HG03045 (cell line): ENCODE measurements around the gene HNRNPH2.

Experiments
- ATAC-seq: cut with Tn5 transposase; IDR thresholded peaks from one replicate; pipeline ENCODE4 v1.9.1; 2021; ENCODE audit warnings: mild to moderate bottlenecking, moderate library complexity; ENCODE audit not compliant: unreplicated experiment

HNRNPH2 gene, protein sequence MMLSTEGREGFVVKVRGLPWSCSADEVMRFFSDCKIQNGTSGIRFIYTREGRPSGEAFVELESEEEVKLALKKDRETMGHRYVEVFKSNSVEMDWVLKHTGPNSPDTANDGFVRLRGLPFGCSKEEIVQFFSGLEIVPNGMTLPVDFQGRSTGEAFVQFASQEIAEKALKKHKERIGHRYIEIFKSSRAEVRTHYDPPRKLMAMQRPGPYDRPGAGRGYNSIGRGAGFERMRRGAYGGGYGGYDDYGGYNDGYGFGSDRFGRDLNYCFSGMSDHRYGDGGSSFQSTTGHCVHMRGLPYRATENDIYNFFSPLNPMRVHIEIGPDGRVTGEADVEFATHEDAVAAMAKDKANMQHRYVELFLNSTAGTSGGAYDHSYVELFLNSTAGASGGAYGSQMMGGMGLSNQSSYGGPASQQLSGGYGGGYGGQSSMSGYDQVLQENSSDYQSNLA

DNA sequence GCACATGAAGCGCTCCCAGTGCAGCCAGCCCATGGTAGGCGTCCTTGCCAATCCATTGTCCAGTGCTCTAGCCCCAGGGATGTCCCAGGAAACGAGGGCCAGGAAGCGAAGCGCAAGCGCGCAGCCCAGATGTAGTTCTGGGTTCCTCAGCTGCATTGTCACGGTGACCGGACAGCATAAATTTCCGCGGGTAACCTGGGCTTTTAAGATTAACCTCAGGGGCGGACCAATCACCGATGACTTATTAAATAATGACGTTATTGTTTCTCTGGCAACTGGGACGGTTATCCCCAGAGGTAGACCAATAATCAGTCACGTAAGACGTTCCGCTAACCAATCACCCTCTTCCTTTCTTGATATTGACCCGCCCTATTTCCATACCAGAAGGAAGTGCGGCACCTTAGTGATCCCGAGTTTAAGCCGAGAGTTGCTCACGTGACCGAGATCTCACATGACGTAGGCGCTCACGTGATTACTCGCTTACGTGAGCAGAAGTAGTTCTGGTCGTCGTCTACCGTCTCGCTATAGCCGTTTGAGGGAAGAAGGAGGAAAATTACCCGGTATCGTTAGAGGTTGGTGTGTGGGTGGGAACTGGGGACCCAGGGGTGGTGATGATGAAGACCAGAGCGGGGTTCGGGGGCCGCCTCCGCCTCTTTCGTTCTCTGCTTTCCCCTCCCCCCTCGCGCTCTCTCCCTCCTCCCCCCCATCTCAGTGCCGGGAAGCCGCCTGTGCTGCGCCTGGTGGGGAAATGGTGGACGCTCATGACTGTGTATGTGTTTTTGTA is at the start of gene HNRNPH2, which contains the start of gene GLA:
HNRNPH2 (plus strand) TSS at position 475 of the 784 bp plus-strand sequence. CDS start 3,767 bp downstream, outside the sequence.
GLA (minus strand) TSS at position 178 of the 784 bp plus-strand sequence; CDS start at position 156, 22 bp downstream.
- ATAC-seq = peak; percentile 97

DNA sequence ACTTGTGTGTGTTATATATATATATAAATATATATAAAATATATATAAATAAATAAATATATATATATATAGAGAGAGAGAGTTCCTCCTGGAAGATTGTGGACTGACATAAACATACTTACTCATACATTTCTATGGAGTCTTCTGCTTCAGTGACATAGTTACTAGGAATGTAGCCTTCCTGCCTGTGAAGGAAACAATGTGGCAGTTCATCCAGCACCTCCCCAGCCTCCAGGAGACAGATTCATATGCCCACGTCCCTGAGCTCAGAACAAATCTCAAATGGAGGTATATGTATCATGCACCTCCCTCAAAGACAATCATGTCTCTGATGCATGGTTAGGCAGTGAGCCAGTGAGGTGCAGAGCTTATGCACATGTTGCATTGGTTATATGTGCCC is 48.1 kb upstream of the HNRNPH2 start:
- ATAC-seq = no peak

DNA sequence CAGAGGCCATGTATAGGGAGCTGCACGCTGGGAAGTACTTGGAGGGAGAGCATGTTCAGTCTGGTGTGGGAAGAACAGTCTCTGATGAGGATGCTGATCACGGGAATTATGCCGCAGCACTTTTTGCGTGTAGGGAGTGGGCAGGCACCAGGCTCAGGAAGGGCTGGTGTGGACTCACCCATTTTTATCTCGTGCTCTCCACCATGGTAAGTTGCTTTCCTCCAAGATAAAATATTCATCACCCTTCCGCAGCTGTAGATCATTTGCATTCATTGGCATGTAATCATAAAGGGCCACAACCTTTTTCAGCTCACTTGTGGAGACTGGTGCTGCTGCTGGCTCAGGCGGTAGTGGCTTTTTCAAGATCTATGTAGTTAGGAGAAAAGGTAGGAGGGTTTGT is 47.6 kb upstream of the HNRNPH2 start:
- ATAC-seq = no peak

DNA sequence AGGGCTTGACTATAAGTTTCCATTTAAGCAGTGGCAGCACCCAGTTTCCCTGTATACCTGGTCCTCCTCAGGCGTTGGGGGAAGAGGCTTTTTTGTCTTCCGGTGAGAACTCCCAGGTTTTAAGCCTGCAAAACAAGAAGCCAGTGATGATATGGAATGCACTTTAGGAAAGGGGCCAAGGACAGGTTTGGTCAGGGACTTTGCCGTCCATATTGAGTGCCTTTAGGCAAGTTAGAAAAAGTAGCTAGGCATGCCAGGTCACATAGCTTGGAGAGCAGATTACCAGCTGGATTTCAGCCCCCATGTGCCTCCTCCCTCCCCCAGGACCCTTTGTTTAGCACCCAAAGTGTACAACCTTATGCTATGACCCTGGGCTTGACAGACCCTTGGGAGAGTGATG is 45.9 kb upstream of the HNRNPH2 start:
- ATAC-seq = no peak

DNA sequence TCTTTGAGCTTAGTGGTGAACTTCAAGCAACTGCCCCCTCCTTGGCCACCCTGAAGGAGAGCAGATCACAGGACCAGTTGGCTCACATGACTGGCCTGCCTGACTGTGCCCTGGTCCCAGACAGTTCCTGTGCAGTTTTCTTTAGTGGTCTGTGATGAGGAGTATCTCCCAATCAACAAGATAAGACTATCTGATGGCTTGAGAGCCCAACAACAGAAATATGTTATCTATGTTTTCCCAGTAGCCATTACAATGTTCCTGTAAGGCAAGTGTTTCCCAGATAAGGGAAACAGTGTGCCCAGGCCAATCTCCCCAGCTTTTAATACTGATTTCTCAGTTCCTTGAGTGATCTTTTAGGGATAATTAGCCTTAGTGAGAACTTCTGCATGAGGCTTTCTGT is 45.3 kb upstream of the HNRNPH2 start:
- no peak for ATAC-seq

DNA sequence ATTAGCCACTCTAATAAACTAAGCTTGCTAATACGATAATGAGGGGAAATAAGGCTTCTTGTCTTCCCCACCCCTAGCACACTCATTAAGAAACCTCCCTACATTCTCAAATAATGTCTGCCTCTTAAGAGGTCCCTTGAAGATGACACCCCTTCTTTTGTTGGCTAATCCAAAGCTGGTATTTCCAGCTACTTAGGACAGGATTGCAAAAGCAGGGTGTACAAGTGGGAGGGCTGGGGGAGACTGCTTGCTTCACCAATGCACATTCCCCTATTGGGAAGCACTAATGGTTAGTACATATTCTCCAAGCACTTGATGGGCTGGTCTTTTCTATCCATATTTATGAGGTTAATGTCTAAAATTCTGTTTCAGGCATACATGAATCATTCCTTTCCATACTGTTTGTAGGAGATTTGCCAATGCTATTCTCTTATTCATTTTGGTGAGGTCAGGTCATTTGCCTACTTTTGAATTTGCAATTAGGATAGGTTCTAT is 42.7 kb upstream of the HNRNPH2 start:
- no peak for ATAC-seq

DNA sequence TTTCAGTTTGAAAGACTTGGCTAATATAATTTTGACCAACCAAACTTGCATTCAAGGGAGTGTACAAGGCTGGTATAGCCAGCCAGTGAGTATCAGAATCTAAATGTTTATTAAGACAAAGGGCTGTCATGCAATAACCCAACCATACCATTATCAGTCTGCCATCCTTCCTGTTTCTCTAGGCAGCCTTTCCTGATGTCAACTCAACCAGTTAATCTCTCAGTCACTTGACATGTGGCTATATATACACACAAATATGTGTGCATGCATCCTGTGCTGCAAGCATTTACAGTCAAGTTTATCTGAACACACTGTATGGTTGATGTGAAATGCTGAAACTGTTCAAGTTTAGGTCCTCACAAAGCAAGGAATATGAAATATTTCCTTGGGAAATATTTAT is 39.2 kb upstream of the HNRNPH2 start:
- no peak for ATAC-seq

DNA sequence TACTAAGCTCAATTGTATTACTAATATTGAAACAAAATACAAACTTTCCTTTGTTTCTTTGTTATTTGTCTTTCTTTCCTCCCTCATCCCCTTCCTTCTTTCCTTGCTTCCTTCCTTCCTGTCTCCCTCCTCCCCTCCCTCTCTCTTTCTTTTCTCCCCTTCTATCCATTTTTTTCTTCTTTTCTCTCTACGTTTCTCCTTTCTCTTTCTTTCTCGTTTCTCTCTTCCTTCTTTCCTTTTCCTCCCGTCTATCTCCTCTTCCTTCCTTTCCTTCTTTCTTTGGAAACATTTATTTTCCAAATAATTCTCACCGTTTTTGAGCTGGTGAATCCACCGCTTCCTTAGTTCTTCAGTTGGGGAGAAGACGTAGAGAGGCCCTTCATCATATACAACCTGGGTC is 38.3 kb upstream of the HNRNPH2 start:
- no peak for ATAC-seq

DNA sequence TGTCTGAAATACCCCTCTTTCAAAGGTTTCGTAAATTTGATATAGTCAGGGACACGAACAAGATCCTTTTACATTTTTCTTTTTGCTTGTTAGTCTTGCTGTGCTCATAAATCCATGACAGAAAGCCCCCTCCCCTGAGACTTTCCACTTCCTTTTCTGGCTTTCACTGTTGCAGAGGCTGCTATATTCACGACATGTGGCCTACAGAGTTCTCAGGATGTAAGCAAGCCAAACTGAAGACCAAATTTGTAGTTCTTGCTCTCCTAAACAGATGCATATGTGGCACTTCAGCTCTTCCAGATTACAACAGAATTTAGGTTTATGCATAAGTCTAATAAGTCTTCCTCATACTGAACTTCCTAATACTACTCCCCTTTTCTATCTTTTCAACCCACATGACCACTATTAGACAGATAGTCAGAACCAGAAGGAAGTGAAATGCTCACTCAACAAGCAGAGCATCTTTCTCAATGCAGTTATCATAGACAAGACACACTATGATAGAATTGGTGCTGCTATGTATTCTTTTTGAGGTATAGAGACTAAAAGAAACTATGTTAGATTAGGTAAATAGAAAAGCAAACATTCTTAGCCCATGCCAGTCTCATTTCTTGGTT is 37.0 kb upstream of the HNRNPH2 start:
- ATAC-seq = no peak

DNA sequence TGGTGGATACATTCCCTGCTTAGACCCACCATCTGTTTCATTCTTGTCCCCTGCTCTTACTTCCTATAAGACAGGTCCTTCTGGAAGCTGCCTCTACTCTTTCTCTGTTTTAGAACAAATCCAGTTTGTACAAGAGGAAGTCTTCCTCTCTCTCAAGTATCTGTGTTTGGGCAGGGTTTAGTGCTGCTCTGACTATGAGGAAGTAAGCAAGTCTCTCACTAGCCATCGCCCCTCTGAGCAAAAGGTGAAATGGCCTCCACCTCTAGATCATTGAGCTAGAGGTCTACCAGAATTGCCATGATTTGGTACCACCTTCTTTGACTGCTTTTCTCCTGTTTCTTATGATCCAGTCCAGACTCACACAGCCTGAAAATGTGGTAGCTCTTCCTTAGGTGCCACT is 30.5 kb upstream of the HNRNPH2 start:
- ATAC-seq = no peak

DNA sequence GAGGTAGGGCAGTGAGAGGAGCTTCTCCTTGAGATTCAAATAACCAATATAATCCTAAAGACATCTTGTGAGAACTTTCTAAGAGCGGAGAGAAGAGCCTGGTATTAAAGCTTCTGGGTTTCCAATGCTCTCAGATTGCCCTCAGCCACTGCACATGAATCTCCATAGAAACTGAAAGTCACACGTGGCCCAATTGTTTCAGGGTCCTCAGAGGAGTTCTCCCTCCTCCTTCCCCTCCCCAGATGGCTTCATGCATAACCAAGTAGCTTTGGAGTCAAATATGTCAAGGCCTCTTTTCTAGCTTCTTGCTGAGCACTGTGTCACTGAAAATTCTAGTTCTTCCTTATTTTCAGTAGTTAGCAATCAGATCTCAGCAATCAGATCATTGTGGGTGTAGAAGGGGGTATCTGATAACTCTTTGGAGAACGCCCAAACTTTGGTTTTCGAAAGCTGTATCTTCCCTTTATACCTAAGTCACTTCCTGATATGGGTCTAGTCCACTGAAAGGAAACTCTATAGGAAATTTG is 24.3 kb upstream of the HNRNPH2 start:
- ATAC-seq = peak; percentile 69

DNA sequence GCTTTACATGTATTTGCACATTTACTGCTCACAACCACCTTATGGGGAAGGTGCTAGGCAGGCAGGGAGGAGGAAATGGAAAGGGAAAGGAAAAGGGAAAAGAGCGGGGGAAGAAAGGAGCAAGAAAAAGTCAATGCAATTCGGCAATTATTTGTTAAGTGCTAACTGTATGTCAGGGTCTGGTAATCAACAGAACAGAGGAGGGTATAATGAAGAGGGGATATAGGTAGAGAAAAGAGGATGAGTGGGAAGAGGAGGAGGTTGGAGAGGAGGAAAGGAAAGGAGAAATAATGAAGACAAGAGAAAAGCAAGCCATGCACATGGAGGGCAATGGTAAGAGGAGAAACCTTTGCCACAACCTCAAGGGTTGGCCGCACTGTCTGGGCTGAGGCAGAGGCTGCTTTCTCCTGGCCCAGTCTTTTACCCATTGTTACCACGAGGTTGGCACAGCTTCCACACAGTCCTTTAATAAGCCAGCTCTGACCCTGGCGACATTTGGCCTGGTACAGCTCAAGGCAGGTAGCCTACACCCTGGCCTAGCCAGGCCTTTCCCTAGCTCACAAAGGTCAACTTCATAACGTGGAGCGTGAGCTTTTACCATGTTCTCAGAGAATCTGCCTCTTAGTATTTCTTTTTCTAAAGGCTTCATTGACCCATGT is 22.9 kb upstream of the HNRNPH2 start:
- no peak for ATAC-seq

DNA sequence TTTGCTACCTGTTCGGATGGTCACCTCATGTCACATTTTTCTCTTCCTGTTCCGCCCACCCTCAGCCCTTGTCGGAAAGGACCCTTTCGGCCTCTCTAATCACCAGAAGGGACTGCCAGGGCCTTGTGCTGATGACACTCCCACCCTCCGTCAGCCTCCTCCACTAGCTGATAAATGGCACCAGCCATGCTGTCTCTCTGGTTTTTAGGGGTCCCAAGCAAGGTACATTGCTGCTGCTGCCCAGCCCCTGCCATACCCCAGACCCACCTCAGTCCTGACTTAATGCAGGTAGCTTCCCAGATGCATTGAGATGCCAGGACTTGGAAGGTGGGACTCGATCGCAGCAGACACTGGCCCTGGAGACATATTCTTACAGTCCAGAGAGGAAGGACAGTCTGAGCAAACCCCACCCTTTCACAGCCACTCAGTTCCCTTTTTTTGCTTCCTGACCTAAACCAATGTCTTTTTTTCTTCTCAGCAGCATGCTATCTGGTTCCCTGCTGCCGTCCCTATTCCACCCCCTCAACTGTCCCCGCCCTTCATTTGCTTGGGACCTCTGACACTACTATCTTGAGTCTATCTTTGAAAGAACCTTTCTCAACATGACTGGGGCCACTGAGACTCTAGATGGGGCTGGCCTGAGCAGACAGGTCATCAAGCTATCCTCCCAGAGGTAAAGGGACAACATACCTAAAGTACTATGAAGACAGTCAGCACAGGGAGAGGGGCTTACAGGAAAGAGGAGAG is 22.1 kb upstream of the HNRNPH2 start, which contains the start of gene BTK:
BTK (minus strand) TSS at position 397 of the 747 bp plus-strand sequence. CDS start 10,907 bp downstream, outside the sequence.
- ATAC-seq = peak; percentile 73

DNA sequence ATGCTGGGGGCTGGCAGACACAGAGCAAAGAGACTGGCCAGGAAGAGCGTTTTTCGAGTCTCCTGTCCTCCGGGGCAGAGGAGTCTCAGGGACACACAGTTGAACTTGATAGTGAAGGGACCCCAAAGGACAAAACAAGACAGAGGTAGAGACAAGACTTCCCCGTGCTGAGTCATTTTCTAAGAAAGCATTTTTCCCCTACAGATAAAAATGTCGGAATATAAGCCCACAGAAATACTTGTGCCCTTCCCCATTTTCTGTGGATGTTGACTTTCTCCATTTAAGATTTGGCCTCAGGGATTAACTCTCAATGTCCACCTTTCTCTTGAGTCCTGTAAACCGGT is 21.5 kb upstream of the HNRNPH2 start:
- no peak for ATAC-seq

DNA sequence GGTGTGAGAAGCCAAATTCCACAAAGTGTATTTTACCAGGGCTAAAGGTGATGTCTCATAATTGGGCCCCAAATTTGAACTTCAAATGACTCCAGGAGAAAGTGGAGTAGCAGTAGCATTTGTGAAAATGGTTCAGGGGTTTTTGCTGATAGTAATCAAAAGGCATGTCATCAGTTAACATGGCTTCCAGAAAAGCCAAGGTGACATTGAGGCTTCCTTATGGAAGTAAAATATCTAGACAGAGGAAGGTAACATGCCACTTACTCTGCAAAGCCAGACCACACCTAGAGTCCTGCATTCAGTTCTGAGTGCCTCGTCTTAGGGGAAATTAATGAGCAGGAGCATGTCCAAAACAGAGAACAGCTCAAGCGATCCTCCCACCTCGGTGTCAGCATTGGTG is 19.4 kb upstream of the HNRNPH2 start:
- no peak for ATAC-seq

DNA sequence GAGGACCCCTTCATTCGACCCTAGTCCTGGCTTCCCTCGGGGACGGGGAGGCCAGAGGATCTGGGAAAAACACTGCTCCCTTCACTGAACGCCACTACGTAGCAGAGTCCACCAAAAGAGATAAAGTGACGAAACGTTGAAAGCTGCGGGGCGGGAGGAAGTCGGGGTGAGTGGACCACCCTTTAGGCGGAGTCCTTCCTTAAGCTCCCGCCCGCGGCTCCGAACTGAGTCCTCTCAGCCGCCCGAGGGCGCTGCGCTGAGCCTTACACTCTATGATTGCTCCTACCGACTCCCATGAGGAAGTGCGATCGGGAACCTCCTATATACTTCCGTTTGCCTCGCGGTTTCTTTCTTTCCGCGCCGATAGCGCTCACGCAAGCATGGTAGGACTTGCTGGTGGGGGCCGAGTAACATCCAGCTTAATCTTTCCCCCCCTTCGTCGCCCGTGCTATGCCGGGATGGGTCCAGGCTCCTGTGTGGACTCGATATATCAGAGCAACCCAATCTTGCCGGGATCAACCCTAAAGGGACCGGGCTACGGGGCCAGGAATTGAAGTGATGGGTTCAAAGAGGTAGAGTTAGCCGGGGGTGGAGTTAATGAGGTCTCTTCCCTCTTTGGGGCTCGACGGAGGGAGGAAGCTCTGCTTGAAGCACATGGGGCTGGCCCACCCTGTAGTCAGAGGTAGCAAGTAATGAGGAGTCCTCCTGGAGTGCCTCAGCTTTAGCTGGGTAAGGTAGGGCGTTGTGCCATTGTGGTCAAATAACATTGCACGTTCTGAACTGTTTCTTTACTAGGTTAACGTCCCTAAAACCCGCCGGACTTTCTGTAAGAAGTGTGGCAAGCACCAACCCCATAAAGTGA is 17.1 kb upstream of the HNRNPH2 start, which contains the start of gene RPL36A:
RPL36A (plus strand) TSS at position 348 of the 862 bp plus-strand sequence; CDS start at position 381, 33 bp downstream.
- ATAC-seq = peak; percentile 85

DNA sequence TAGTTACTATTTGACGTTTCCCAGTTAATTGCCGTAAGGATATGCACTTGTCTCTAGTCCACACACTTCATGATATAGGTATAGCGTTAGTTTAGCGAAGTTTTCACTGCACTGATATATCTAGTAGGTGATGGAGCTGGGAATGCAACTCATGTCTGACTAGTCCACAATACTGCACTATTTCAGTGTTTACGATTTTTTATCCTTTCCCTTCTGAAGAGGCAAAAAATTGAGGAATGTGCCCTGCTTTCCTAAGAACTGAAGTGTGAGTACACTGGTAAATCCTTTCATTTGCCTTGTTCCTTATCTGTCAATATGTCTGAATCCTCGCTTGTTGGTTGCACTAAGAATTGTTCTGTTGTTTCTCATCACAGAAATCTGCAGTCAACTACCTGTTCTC is 16.2 kb upstream of the HNRNPH2 start:
- no peak for ATAC-seq

DNA sequence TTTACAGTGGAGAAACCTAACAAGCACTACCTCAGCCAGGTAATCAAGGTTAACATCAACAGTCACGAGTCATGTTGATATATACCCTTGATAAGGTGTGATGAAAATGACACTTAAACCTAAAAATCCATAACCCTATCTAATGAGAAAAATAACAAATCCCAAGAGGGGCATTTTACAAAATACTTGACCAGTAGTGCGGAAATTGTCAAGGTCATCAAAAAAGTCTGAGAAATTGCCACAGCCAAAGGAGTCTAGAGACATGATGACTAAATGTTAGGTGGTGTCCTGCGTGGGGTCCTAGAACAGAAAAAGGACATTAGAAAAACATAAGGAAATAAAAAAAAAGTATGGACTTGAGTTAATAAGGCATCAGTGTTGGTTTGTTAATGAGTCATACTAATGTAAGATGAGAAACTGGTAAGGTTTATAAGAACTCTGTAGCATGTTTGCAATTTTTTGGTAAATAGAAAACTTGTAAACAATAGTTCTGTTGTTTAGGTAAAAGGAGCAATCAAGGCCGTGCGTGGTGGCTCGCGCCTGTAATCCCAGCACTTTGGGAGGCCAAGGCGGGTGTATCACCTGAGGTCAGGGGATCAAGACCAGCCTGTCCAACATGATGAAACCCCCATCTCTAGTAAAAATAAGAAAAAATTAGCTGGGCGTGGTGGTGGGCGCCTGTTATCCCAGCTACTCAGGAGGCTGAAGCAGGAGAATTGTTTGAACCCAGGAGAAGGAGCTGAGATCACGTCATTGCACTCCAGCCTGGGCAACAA is 14.3 kb upstream of the HNRNPH2 start:
- no peak for ATAC-seq
